MM.1S (cell line): Measurements from ENCODE around the gene TTLL4.

Source experiments
- EZH2 ChIP-seq: fragments of 300-600 bp; sonication (generic); optimal IDR thresholded peaks from 2 replicates; pipeline ENCODE3; 2017; ENCODE audit warnings: low read depth, mild to moderate bottlenecking, antibody characterized with exemption, low read length, mixed read lengths
- EZH2phosphoT487 ChIP-seq: fragments of 300-600 bp; sonication (generic); IDR thresholded peaks from 2 replicates; pipeline ENCODE4 v1.6.1; 2018; ENCODE audit warnings: antibody characterized with exemption, low read length
- TF ChIP-seq, protein P1 (sequence below): fragments of 300-600 bp; sonication (generic); IDR thresholded peaks from 2 replicates; pipeline ENCODE4 v1.5.1; 2016; ENCODE audit warnings: antibody characterized with exemption, low read length, mixed read lengths

DNA sequence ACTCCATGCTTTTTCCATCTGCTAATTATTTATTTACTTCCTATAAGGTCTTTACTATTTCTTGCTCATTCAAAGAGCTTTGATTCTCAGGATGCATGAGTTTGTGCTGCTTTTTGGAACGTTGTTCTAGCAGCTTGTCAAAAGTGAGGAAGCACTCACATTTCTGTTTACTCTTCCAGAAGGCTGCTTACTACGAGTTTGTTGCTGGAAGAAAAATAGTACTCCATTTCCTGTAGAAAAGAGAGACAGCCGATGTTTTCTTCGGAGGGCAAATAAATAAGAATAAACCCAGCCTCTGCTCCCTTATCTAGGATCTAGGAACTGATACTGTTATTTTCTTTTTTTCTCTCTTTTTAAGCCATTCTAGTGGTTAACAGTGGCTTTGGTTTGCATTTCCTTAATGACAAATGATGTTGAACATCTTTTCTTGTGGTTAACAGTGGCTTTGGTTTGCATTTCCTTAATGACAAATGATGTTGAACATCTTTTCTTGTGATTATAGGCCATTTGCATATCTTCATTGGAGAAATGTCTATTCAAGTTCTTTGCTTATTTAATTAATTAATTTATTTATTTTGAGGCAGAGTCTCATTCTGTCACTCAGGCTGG lies 91.9 kb downstream of the TTLL4 start:
- TF ChIP-seq, protein P1, sequence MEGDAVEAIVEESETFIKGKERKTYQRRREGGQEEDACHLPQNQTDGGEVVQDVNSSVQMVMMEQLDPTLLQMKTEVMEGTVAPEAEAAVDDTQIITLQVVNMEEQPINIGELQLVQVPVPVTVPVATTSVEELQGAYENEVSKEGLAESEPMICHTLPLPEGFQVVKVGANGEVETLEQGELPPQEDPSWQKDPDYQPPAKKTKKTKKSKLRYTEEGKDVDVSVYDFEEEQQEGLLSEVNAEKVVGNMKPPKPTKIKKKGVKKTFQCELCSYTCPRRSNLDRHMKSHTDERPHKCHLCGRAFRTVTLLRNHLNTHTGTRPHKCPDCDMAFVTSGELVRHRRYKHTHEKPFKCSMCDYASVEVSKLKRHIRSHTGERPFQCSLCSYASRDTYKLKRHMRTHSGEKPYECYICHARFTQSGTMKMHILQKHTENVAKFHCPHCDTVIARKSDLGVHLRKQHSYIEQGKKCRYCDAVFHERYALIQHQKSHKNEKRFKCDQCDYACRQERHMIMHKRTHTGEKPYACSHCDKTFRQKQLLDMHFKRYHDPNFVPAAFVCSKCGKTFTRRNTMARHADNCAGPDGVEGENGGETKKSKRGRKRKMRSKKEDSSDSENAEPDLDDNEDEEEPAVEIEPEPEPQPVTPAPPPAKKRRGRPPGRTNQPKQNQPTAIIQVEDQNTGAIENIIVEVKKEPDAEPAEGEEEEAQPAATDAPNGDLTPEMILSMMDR: no peak
- no peak for TF ChIP-seq EZH2
- no peak for TF ChIP-seq EZH2phosphoT487
